GM12891 (cell line): Measurements from ENCODE around the gene FAM200B.

ENCODE experiments used
- DNase-seq: peaks from one replicate; pipeline ENCODE4 v3.0.0; 2011; ENCODE audit warnings: low spot score; ENCODE audit not compliant: insufficient read length
- FAIRE-seq: peaks from 2 replicates; lab custom pipeline; 2011; peaks lifted over from hg19 to GRCh38; lab: Jason Lieb, UNC
- PAX5 ChIP-seq: IDR thresholded peaks from 2 replicates; pipeline ENCODE4 v1.6.1; 2011; ENCODE audit warnings: low read length, moderate library complexity, mild to moderate bottlenecking; ENCODE audit not compliant: insufficient read depth, severe bottlenecking
- POLR2A ChIP-seq: IDR thresholded peaks from 2 replicates; pipeline ENCODE4 v1.6.1; 2011; ENCODE audit warnings: low read depth, low read length, control low read depth
- POLR2AphosphoS5 ChIP-seq: IDR thresholded peaks from 2 replicates; pipeline ENCODE4 v1.6.1; 2011; ENCODE audit warnings: low read depth, low read length, control low read depth
- POU2F2 ChIP-seq: IDR thresholded peaks from 2 replicates; pipeline ENCODE4 v1.6.1; 2011; ENCODE audit warnings: low read depth, mild to moderate bottlenecking, control low read depth, low read length, moderate library complexity
- SPI1 ChIP-seq: IDR thresholded peaks from 2 replicates; pipeline ENCODE4 v1.6.1; 2011; ENCODE audit warnings: low read depth, low read length, control low read depth
- TAF1 ChIP-seq: IDR thresholded peaks from 2 replicates; pipeline ENCODE4 v1.6.1; 2011; ENCODE audit warnings: low read depth, low read length, control low read depth

The FAM200B gene

GRCh38 chr4:15676899-15677298, 4.7 kb upstream of the FAM200B start:
- DNase-seq (no peak), FAIRE-seq (no peak)
- TF ChIP-seq POLR2A = no peak
- no peak for TF ChIP-seq POLR2AphosphoS5
- TF ChIP-seq SPI1 = no peak
- TF ChIP-seq TAF1 = no peak
- TF ChIP-seq POU2F2 = no peak
- TF ChIP-seq PAX5 = no peak

DNA sequence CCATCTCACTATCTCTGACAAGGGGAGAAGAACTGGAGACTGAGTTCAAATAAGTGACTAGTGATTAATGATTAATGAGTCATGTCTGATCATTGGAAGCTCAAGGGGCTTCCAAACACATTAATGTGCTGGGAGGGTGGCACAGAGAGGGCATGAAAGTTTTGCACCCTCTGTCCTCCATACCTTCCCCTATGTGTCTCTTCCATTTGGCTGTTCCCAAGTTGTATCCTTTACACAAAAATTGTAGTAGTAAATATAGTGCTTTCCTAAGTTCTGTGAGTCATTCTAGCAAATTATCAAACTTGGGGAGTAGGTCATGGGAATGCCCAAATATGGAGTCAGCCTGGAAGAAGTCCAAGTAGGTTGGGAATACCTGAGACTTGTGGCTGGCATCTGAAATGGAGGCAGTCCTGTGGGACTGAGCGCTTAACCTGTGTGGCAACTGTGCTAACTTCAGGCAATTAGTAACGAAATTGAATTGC, 4.1 kb upstream of the FAM200B start:
- TF ChIP-seq POLR2A (no peak), PAX5 (no peak), POLR2AphosphoS5 (no peak), SPI1 (no peak), POU2F2 (no peak), TAF1 (no peak)
- FAIRE-seq (no peak), DNase-seq (no peak)

GRCh38 chr4:15681067-15681371, 608 bp upstream of the FAM200B start:
- no peak for FAIRE-seq

DNA sequence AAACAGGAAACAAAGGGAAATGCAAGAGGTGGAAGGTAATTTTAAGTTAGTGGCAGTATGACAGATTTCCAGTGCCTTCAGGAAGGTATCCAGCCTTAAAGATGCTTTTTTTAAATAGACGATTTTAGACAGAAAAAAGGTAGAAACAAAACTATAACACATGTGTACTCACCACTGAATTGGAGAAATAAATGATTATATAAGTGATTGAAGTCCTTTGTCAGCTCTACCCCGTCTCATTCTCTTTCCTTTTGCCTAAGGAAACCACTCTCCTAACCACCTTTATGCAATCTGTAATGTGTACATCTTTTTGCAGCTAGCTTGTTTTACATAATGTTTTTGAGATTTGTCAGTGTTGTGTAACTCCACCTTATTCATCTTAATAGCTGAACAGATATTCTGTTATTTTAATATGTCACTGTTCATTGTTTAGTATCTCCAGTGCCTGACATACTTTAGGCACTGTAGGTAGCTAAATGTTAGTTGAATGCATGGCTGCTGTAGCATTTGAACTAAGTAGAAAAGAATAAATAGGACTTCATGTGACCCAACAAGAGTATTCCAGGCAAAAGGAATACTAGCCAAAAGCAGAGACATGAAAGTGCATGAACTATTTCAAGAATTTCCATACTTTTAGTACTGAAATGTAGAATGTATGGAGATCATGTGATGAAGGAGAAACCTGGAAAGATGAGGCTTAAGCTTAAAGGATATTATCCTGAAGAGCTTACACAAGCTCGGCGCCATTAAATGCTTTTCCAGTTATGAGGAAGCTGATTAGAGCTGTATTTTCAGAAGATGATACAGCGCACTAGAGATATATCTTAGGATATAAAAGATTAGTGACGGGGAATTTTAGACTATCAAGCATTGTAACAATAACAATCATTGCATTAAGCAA, 865 bp downstream of the FAM200B start:
- TF ChIP-seq POLR2AphosphoS5 = no peak
- TF ChIP-seq POLR2A = no peak
- no peak for TF ChIP-seq TAF1
- TF ChIP-seq PAX5 = no peak
- no peak for TF ChIP-seq POU2F2
- TF ChIP-seq SPI1 = no peak
- FAIRE-seq (peak; percentile 51), DNase-seq (no peak)

More at GRCh38 chr4:15681067-15681371, 608 bp upstream of the FAM200B start:
- TF ChIP-seq POU2F2 = no peak
- TF ChIP-seq POLR2A = no peak
- TF ChIP-seq TAF1 = no peak
- TF ChIP-seq POLR2AphosphoS5 = no peak
- TF ChIP-seq SPI1 = no peak
- TF ChIP-seq PAX5 = no peak
- DNase-seq = no peak

- no peak for FAIRE-seq
- no peak for TF ChIP-seq TAF1
- TF ChIP-seq POLR2AphosphoS5 = no peak
- TF ChIP-seq POU2F2 = no peak
- TF ChIP-seq SPI1 = no peak
- TF ChIP-seq PAX5 = no peak
- no peak for TF ChIP-seq POLR2A
- DNase-seq = no peak
Observed at GRCh38 chr4:15683143-15683495, 1.5 kb downstream of the FAM200B start.

DNA sequence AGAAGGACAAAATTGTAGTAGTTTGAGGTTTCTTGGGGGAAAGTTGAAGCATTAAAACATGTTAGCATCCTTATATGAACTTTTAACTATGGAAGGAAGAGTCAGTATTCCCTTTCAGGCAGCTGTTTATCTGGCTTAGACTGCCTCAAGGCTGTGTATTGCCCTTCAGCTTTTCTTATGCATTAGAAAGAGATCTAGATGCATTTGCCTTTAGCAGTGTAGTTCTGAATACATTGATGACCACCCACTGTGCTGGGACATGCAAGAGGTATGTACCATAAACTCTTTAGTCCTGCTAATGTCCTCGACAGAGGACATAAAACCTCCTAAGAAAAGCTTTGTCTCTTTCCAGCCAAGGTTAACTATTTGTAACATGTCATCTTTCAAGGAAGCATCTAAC, 2.9 kb downstream of the FAM200B start:
- DNase-seq (no peak), FAIRE-seq (no peak)
- TF ChIP-seq PAX5 (no peak), TAF1 (no peak), POU2F2 (no peak), POLR2AphosphoS5 (no peak), POLR2A (no peak), SPI1 (no peak)

DNA sequence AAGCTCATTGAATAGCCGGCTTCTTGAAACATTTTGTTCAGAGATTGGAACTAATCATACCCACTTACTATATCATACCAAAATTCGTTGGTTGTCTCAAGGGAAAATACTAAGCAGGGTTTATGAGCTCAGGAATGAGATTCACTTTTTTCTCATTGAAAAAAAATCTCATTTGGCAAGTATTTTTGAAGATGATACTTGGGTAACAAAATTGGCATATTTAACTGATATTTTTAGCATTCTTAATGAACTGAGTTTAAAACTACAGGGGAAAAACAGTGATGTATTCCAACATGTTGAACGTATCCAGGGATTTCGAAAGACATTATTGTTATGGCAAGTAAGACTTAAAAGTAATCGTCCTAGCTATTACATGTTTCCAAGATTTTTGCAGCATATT, 6.4 kb downstream of the FAM200B start:
- no peak for DNase-seq
- TF ChIP-seq POLR2AphosphoS5 (no peak), POLR2A (no peak), SPI1 (no peak), TAF1 (no peak), POU2F2 (no peak), PAX5 (no peak)
- FAIRE-seq = no peak

- FAIRE-seq (no peak), DNase-seq (no peak)
- no peak for TF ChIP-seq POLR2AphosphoS5
- TF ChIP-seq POLR2A = no peak
- TF ChIP-seq TAF1 = no peak
- TF ChIP-seq PAX5 = no peak
- TF ChIP-seq POU2F2 = no peak
- no peak for TF ChIP-seq SPI1
Observed at GRCh38 chr4:15689540-15689939, 7.9 kb downstream of the FAM200B start.

- FAIRE-seq (no peak), DNase-seq (no peak)
- no peak for TF ChIP-seq PAX5
- TF ChIP-seq TAF1 = no peak
- no peak for TF ChIP-seq POU2F2
- TF ChIP-seq SPI1 = no peak
- no peak for TF ChIP-seq POLR2AphosphoS5
- TF ChIP-seq POLR2A = no peak
Observed at GRCh38 chr4:15690020-15690809, 8.6 kb downstream of the FAM200B start.
